ENCODE data around the gene RUSC1. TPM values are rescaled to one million over a fixed set of nuclear protein-coding genes. Genes with fewer than 3 reads are reported as not detected.

Gene RUSC1
- total and polyA plus RNA-seq, 4 donors = 19.7 to 102 (median 46.0) TPM

DNA sequence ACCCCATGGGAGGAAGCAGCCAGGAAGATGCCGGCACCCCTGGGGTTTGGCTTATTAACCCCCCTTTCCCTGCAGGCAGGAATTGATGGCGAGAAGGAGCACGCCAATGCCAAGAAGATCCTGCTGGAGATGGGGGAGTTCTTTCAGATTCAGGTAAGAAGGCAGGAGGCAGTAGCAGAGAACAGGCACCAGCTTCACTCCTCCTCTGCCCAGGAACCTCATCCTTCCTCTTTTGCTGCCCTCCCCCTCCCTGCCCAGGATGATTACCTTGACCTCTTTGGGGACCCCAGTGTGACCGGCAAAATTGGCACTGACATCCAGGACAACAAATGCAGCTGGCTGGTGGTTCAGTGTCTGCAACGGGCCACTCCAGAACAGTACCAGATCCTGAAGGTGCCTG lies 1.2 kb upstream of the RUSC1 start:
- no peak overlapping the region for H3K4me3 ChIP-seq (ENCODE audit: low read length in 2 of 2)
- peak; percentile 32 to 35 for DNase-seq
- no peaks in the 10 kb centered on the region for H3K27me3 ChIP-seq (ENCODE audit: control insufficient read depth in 1 of 2, insufficient read depth in 2 of 2, low read length in 1 of 2)
- no peaks in the 10 kb centered on the region for H3K36me3 ChIP-seq (ENCODE audit: control insufficient read depth in 1 of 2, insufficient read depth in 2 of 2, low read length in 1 of 2)
- intact Hi-C loops (cut with DNase I) = no loop called here
- WGBS, 2 donors = 80 to 81% methylated on average over 5 of the region's 5 CpGs
- H3K27ac ChIP-seq (ENCODE audit: low read depth in 1 of 2, low read length in 2 of 2) = no peak overlapping the region
- no peaks in the 10 kb centered on the region for H3K4me1 ChIP-seq (ENCODE audit: control insufficient read depth in 1 of 2, insufficient read depth in 2 of 2, low read length in 2 of 2)
- ATAC-seq (ENCODE audit: low FRiP score) = no peak
- no peaks in the 10 kb centered on the region for H3K9me3 ChIP-seq (ENCODE audit: control insufficient read depth, low read length)

GRCh38 chr1:155320252-155320651 lies 442 bp upstream of the RUSC1 start:
- intact Hi-C loops (cut with DNase I) = loop anchor here (5.0 kb wide), 4 partner anchors 58 to 128 kb away; partner anchors contain the start of genes MTX1 (in 1 of the 2), SCAMP3 (in 1 of the 2) and THBS3 (in 1 of the 2)
- 15 to 30% methylated on average over 11 of the region's 11 CpGs for WGBS, 2 donors
- no peaks in the 10 kb centered on the region for H3K27me3 ChIP-seq (ENCODE audit: control insufficient read depth in 1 of 2, insufficient read depth in 2 of 2, low read length in 1 of 2)
- H3K27ac ChIP-seq (ENCODE audit: low read depth in 1 of 2, low read length in 2 of 2) = peak overlapping the region in 1 of 2 donors; percentile 49
- no peak for ATAC-seq (ENCODE audit: low FRiP score)
- H3K4me3 ChIP-seq (ENCODE audit: low read length in 2 of 2) = peak overlapping the region; percentile 27 to 50
- H3K36me3 ChIP-seq (ENCODE audit: control insufficient read depth in 1 of 2, insufficient read depth in 2 of 2, low read length in 1 of 2) = no peaks in the 10 kb centered on the region
- no peaks in the 10 kb centered on the region for H3K9me3 ChIP-seq (ENCODE audit: control insufficient read depth, low read length)
- DNase-seq = peak in 1 of 2 donors; percentile 59
- no peaks in the 10 kb centered on the region for H3K4me1 ChIP-seq (ENCODE audit: control insufficient read depth in 1 of 2, insufficient read depth in 2 of 2, low read length in 2 of 2)

DNA sequence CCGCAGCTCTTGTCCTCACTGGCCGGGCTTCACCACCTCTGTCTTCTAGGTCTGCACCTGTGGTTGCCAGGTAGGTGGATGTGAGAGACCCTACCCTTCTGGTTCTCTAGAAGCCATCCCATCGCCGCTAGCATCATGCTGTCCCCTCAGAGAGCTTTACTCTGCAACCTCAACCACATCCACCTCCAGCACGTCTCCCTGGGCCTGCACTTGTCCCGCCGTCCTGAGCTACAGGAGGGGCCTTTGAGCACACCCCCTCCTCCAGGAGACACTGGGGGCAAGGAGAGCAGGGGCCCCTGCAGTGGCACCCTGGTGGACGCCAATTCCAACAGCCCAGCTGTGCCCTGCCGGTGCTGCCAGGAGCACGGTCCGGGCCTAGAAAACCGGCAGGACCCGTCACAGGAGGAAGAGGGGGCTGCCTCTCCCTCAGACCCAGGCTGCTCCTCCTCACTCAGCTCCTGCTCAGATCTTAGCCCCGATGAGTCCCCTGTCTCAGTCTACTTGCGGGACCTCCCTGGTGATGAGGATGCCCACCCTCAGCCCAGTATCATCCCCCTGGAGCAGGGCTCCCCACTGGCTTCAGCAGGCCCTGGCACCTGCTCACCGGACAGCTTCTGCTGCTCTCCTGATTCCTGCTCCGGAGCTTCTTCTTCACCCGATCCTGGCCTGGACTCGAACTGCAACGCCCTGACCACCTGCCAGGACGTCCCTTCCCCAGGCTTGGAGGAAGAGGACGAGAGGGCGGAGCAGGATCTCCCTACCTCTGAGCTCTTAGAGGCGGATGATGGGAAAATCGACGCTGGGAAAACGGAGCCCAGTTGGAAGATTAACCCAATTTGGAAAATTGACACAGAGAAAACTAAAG lies 1.2 kb downstream of the RUSC1 start:
- intact Hi-C loops (cut with DNase I) = loop anchor here (2.0 to 5.0 kb wide), 6 partner anchors 13 to 130 kb away; partner anchors contain the start of genes FDPS (in 1 of the 2), MTX1 (in 1 of the 2), SCAMP3 (in 1 of the 2) and THBS3 (in 1 of the 2)
- H3K27me3 ChIP-seq (ENCODE audit: control insufficient read depth in 1 of 2, insufficient read depth in 2 of 2, low read length in 1 of 2) = no peaks in the 10 kb centered on the region
- H3K9me3 ChIP-seq (ENCODE audit: control insufficient read depth, low read length) = no peaks in the 10 kb centered on the region
- peak overlapping the region; percentile 23 to 50 for H3K4me3 ChIP-seq (ENCODE audit: low read length in 2 of 2)
- no peaks in the 10 kb centered on the region for H3K36me3 ChIP-seq (ENCODE audit: control insufficient read depth in 1 of 2, insufficient read depth in 2 of 2, low read length in 1 of 2)
- ATAC-seq (ENCODE audit: low FRiP score) (no peak), DNase-seq (peak; percentile 50 to 71)
- peak overlapping the region; percentile 6 to 60 for H3K27ac ChIP-seq (ENCODE audit: low read depth in 1 of 2, low read length in 2 of 2)
- 13 to 20% methylated on average over 27 of the region's 27 CpGs for WGBS, 2 donors
- H3K4me1 ChIP-seq (ENCODE audit: control insufficient read depth in 1 of 2, insufficient read depth in 2 of 2, low read length in 2 of 2) = no peaks in the 10 kb centered on the region

DNA sequence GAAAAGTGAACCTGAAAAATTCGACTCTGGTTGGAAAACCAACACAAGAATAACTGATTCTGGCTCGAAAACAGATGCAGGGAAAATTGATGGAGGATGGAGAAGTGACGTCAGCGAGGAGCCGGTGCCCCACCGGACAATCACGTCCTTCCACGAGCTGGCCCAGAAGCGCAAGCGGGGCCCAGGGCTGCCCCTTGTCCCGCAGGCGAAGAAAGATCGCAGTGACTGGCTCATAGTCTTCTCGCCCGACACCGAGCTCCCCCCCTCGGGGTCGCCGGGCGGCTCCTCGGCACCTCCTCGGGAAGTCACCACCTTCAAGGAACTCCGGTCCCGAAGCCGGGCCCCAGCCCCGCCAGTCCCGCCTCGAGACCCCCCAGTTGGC lies 1.9 kb downstream of the RUSC1 start:
- intact Hi-C loops (cut with DNase I) = loop anchor here (2.0 to 5.0 kb wide), 6 partner anchors 14 to 130 kb away; partner anchors contain the start of genes FDPS (in 1 of the 2), MTX1 (in 1 of the 2), SCAMP3 (in 1 of the 2) and THBS3 (in 1 of the 2)
- H3K27ac ChIP-seq (ENCODE audit: low read depth in 1 of 2, low read length in 2 of 2) = peak overlapping the region; percentile 62 to 64
- H3K9me3 ChIP-seq (ENCODE audit: control insufficient read depth, low read length) = no peaks in the 10 kb centered on the region
- peak in 1 of 2 donors; percentile 83 for DNase-seq
- WGBS, 2 donors = 0 to 1% methylated on average over 24 to 28 of the region's 28 CpGs
- H3K27me3 ChIP-seq (ENCODE audit: control insufficient read depth in 1 of 2, insufficient read depth in 2 of 2, low read length in 1 of 2) = no peaks in the 10 kb centered on the region
- ATAC-seq (ENCODE audit: low FRiP score) = no peak
- no peaks in the 10 kb centered on the region for H3K4me1 ChIP-seq (ENCODE audit: control insufficient read depth in 1 of 2, insufficient read depth in 2 of 2, low read length in 2 of 2)
- H3K4me3 ChIP-seq (ENCODE audit: low read length in 2 of 2) = peak overlapping the region; percentile 63 to 93
- H3K36me3 ChIP-seq (ENCODE audit: control insufficient read depth in 1 of 2, insufficient read depth in 2 of 2, low read length in 1 of 2) = no peaks in the 10 kb centered on the region

DNA sequence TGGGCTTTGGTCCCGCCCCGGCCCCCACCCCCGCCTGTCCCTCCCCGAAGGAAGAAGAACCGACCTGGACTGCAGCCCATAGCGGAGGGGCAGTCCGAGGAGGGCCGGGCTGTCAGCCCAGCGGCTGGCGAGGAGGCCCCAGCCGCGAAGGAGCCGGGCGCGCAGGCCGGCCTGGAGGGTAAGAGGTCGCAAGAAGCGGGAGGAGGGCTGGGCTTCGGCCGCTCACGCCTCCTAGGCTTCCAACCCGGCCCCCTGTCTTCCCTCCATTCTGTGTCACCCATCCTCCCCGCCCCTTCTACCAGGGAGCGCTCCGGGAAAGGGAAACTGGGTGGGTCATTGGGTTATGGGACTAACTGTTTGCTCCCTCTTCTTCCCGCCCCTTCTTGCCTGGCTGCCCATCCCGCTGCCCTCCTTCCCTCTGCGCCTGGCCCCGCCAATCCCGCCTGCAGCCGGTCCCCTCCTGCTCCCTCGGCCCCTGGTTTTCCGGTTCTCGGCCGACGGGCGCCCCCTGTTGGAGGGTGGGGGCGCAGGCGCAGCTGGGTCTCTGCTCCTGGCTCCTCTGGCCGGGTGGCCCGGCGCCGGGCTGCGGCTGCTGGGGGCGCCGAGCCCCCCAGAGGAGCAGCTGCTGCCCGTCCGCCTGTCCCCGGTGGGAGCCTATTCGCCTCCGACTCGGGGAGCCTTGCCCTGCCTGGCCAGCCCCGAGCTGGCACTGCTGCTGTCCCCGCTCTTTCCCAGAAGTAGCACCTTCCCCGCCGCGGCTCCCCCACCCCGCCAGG lies 2.4 kb downstream of the RUSC1 start:
- peak; percentile 95 to 98 for DNase-seq
- peak; percentile 82 for ATAC-seq (ENCODE audit: low FRiP score)
- intact Hi-C loops (cut with DNase I) = loop anchor here (1.0 to 5.0 kb wide), 7 partner anchors 14 to 131 kb away; partner anchors contain the start of genes FDPS (in 1 of the 2), HCN3 (in 1 of the 2), MTX1 (in 1 of the 2) and SCAMP3 (in 1 of the 2)
- Histone ChIP-seq H3K4me1 (ENCODE audit: control insufficient read depth in 1 of 2, insufficient read depth in 2 of 2, low read length in 2 of 2) (no peaks in the 10 kb centered on the region), H3K27me3 (ENCODE audit: control insufficient read depth in 1 of 2, insufficient read depth in 2 of 2, low read length in 1 of 2) (no peaks in the 10 kb centered on the region), H3K4me3 (ENCODE audit: low read length in 2 of 2) (peak overlapping the region; percentile 63 to 93), H3K27ac (ENCODE audit: low read depth in 1 of 2, low read length in 2 of 2) (peak overlapping the region; percentile 74 to 88), H3K9me3 (ENCODE audit: control insufficient read depth, low read length) (no peaks in the 10 kb centered on the region), H3K36me3 (ENCODE audit: control insufficient read depth in 1 of 2, insufficient read depth in 2 of 2, low read length in 1 of 2) (no peaks in the 10 kb centered on the region)
- WGBS, 2 donors = 0 to 1% methylated on average over 42 to 58 of the region's 58 CpGs

DNA sequence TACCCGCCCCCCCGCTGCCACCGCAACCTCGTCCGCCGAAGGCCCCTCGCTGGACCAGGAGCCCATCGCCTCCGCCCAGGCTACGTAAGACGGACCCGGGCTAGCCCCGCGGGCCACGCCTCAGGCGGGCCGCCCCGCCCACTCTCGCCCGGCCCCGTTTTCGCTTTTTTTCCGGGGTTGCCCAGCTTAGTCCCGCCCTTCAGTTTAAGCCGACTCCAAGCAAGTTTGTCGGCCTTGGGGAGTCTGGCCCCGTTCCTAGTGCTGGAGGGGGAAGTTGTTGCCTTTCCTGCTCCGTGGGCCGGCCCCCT lies 3.0 kb downstream of the RUSC1 start:
- Histone ChIP-seq H3K27ac (ENCODE audit: low read depth in 1 of 2, low read length in 2 of 2) (peak overlapping the region; percentile 74 to 84), H3K4me3 (ENCODE audit: low read length in 2 of 2) (peak overlapping the region; percentile 63 to 93), H3K9me3 (ENCODE audit: control insufficient read depth, low read length) (no peaks in the 10 kb centered on the region), H3K36me3 (ENCODE audit: control insufficient read depth in 1 of 2, insufficient read depth in 2 of 2, low read length in 1 of 2) (no peaks in the 10 kb centered on the region), H3K27me3 (ENCODE audit: control insufficient read depth in 1 of 2, insufficient read depth in 2 of 2, low read length in 1 of 2) (no peaks in the 10 kb centered on the region), H3K4me1 (ENCODE audit: control insufficient read depth in 1 of 2, insufficient read depth in 2 of 2, low read length in 2 of 2) (no peaks in the 10 kb centered on the region)
- ATAC-seq (ENCODE audit: low FRiP score) (peak; percentile 89), DNase-seq (peak; percentile 94 to 95)
- 0 to 1% methylated on average over 21 to 29 of the region's 29 CpGs for WGBS, 2 donors
- intact Hi-C loops (cut with DNase I) = loop anchor here (1.0 to 5.0 kb wide), 8 partner anchors 15 to 131 kb away; partner anchors contain the start of genes FDPS (in 1 of the 2), HCN3 (in 1 of the 2), MTX1 (in 1 of the 2) and SCAMP3 (in 1 of the 2)

- no peaks in the 10 kb centered on the region for H3K36me3 ChIP-seq (ENCODE audit: control insufficient read depth in 1 of 2, insufficient read depth in 2 of 2, low read length in 1 of 2)
- H3K4me3 ChIP-seq (ENCODE audit: low read length in 2 of 2) = peak overlapping the region; percentile 63 to 93
- no peaks in the 10 kb centered on the region for H3K9me3 ChIP-seq (ENCODE audit: control insufficient read depth, low read length)
- DNase-seq (peak; percentile 98), ATAC-seq (ENCODE audit: low FRiP score) (peak; percentile 92)
- peak overlapping the region in 1 of 2 donors; percentile 84 for H3K27ac ChIP-seq (ENCODE audit: low read depth in 1 of 2, low read length in 2 of 2)
- no peaks in the 10 kb centered on the region for H3K4me1 ChIP-seq (ENCODE audit: control insufficient read depth in 1 of 2, insufficient read depth in 2 of 2, low read length in 2 of 2)
- intact Hi-C loops (cut with DNase I) = loop anchor here (2.0 to 5.0 kb wide), 5 partner anchors 62 to 132 kb away; partner anchors contain the start of genes MTX1 (in 1 of the 2), SCAMP3 (in 1 of the 2) and THBS3 (in 1 of the 2)
- WGBS, 2 donors = 0% methylated on average over 41 to 44 of the region's 44 CpGs
- no peaks in the 10 kb centered on the region for H3K27me3 ChIP-seq (ENCODE audit: control insufficient read depth in 1 of 2, insufficient read depth in 2 of 2, low read length in 1 of 2)
Observed at GRCh38 chr1:155324037-155324716, 3.5 kb downstream of the RUSC1 start.

Data from aorta (tissue), 5 donors.